NCI-H146 (cell line): ENCODE results near the gene PFDN1.

ENCODE experiments used
- DNase-seq: peaks from one replicate; lab custom pipeline; 2025; lab: John Stamatoyannopoulos, UW

Gene PFDN1

DNA sequence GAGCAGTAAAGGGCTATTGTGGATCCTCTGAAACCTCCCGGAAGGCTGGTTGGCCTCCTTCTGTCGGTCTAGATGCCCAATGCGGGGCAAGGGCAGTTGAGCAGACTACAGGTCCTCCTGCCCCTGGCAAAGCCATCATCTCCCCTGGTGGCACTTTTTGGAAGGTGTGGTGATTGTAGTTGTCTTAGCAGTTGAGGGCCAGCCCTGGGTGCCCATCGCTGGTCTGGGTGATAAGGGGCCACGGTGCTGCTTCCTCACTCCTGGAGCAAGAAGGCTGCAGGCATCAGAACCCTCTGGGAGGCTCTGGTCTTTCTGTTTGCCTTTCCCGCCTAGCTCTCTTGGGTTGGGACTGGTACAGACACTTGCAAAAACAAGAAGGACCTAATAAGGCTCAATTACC lies 64.1 kb downstream of the PFDN1 start:
- DNase-seq = no peak

- DNase-seq = no peak
Measured at GRCh38 chr5:140236891-140237598, 65.9 kb downstream of the PFDN1 start.

GRCh38 chr5:140235791-140236551 lies 66.9 kb downstream of the PFDN1 start:
- no peak for DNase-seq

DNA sequence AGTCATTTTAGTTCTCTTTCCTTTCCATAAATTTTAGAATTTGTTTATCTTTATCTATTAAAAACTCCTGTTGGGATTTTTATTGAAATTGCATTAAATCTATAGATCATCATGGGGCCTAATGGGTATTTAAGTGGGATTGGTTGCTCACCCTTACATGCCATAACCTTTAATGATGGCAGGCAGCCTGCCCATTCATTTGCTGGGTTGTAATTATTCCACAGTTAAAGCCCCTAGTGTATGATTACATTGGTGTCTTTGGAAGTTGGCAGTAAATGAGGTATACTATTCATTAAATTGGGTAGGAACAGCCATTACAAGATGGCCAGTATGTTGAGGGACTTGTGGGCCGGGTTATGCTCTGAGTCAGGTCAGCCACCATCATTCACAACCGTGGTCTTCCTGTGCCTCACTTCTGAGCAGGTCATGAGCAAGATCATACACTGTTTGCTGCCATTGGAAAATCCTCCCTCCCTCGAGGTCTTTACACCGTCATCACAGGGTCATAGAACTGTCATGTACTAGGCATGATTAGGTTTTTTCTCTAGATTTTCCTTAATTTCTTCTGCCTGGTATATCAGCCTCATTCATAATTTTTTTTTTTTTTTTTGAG lies 68.4 kb downstream of the PFDN1 start:
- no peak for DNase-seq

DNA sequence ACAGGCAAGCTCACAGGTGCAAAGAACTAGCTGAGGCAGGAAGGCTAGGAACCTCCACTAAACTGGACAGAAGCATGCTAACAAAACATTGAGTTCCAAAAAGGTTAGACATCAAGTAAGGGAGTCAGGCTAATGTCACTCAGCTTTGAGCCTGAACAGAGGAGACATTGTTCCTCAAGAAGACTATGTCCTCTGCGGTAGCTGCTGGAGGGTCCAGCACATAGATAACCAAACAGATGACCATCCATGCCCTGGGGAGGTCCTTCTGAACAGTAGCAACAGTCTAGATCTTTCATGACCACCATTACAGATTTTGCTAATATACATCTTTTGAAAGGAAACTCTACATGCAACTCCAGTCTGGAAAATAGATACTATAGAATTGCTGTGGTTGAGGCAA lies 70.2 kb downstream of the PFDN1 start:
- DNase-seq = no peak

GRCh38 chr5:140230373-140230772 lies 72.5 kb downstream of the PFDN1 start:
- no peak for DNase-seq

DNA sequence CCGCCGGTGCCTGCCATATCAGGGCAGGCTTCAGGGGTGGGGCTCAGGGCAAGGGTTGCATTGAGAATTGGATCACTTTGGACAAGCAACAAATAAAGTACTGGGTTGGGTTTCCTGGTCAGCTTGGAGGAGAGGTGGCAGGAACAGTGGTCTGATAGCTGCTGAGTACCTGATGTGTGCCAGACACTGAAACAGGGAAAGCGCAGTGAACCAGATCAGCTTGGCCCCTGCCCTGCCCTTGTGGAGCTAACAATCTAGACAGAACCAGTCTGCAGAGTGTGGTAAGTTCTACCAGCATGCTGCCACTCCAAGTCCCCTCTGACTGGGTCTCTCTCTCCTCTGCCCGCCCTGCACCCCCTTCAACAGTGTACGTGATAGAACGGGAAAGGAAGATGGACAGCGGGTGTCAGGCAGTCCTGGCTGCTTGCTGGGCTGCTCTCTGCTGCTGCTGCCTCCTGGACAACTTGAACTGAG lies 74.5 kb downstream of the PFDN1 start:
- no peak for DNase-seq

GRCh38 chr5:140227046-140227445 lies 75.9 kb downstream of the PFDN1 start:
- no peak for DNase-seq

DNA sequence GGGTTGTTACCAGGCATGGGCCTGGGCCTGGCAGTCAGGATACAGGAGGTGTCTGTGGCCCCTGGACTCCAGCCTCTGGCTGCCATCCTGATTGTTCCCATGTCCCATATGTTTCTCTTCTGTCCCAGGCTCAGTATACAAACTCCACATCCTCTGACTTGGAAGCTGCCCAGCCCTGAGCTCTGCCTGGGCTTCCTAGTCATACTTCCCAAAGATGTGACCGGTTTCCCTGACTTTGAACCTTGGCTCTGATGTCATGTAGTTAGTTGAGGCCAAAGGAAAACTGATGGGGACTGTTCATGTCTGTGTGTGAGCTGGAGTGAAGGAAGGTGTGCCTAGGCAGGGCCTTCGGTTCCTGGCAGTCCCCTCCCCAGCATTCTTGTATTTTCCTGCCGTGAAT lies 77.5 kb downstream of the PFDN1 start:
- DNase-seq = no peak

DNA sequence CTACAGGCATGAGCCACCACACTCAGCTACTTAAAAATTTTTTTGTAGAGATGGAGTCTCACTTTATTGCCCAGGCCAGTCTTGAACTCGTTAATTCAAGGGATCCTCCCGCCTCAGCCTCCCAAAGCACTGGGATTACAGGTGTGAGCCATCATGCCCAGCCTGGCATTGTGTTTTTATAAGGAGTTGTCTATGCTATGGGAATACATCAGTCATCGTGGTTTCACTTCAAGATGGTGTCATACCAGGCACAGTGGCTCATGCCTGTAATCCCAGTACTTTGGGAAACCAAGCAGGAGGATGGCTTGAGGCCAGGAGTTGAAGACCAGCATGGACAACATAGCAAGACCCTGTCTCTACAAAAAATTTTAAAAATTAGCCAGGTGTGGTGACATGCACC lies 78.2 kb downstream of the PFDN1 start:
- no peak for DNase-seq

DNA sequence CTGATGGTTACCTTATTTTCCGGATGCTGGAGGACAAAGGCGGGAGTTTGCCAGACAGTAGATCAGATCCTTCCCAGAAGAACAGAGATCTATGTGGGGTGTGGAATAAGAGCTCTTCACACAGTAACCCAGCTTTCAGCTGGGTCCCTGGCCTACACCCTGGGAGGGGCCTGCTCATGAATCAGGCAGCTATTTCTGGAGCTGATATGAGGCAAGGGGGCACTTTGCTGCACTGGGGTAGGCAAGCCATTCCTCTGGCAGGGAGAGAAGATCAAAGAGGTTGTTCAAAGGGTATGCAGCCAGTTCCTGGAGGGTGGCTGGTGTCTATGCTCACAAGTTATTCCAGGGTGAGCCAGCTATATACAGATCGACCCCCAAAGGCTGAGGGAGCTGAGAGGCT lies 79.3 kb downstream of the PFDN1 start:
- DNase-seq = no peak

- DNase-seq = no peak
Measured at GRCh38 chr5:140222416-140222815, 80.5 kb downstream of the PFDN1 start.

- DNase-seq = no peak
Measured at GRCh38 chr5:140221697-140222223, 81.1 kb downstream of the PFDN1 start.

GRCh38 chr5:140220698-140221064 lies 82.2 kb downstream of the PFDN1 start:
- DNase-seq = no peak

- DNase-seq = no peak
Measured at GRCh38 chr5:140220032-140220697, 82.7 kb downstream of the PFDN1 start.

GRCh38 chr5:140219068-140219991 lies 83.6 kb downstream of the PFDN1 start:
- no peak for DNase-seq

DNA sequence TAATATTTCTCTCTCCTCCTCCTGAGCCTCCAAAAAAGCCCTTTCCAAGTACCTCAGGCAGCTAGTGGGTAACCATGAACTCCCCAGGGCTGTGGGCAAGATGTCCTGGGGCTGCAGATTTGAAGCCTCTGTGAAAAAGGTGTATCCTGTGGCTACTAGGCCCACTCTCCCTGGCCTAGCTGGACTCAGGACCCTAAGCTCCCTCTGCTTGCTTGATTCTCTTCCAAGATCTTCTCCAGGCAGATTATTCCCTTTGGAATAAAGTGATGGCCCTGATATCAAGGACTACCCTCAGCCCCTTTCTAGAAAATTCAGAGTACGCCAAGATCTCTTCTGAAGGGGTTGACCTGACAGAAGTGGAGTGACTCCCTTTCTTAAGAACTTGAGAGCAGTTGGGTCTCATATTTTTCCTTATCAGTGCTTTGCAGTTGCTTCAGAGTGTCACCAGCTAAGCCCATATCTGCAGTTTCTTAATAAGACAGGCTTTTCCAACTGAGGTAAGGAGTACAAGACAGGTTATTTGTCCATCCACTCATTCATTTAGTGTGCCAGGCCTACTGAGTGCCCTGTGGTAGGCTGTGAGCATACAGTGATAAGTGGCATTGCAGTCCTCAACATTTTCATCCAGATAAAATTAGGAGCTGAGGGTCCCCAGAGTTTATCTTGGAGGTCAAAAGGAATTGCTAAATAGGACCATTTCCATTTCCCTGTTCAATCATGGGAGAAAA lies 85.4 kb downstream of the PFDN1 start:
- no peak for DNase-seq

- no peak for DNase-seq
Measured at GRCh38 chr5:140216478-140217074, 86.3 kb downstream of the PFDN1 start.

- DNase-seq = no peak
Measured at GRCh38 chr5:140215276-140215675, 87.6 kb downstream of the PFDN1 start.

DNA sequence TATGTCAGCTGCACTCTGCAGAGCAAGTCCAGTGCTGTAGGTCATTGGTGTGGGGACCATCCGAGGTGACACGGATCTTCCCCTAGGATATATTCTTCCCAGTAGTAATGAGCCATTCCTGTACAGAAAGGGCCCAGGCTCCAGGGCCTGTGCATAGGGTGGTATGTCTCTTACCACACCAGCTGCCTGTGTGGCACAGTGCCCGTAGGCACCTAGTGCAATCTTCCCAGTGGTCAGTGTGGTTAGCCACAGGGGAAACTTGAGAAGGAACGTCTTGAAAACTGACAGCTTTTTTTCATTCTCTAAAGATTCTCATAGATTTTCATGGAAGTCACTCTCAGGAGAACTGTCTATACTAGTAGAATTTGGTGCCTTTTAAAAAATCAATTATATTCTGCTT lies 88.1 kb downstream of the PFDN1 start:
- DNase-seq = no peak
